ENCODE results near the gene ZMYM3.

Gene ZMYM3

DNA sequence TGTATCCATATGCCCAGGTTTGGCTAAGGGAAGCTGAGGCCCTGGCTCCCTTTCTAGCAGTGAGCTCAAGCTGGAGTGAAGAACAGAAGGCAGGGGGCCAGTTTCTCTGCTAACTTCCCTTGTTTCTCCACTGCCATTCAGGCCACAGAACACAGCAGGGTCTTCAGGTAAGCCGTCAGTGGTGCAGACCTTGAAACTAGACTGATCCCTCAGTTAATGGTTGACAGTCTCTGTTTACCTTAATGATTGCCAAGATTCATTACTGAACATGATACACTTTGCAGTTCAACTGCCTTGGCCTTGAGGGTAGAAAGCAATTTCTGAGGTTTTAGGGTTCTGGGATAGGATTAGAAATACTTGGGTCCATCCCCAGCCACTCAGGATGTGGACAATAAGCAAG, 39.8 kb downstream of the ZMYM3 start:
- DNase-seq (ENCODE audit: low spot score): no peak

DNA sequence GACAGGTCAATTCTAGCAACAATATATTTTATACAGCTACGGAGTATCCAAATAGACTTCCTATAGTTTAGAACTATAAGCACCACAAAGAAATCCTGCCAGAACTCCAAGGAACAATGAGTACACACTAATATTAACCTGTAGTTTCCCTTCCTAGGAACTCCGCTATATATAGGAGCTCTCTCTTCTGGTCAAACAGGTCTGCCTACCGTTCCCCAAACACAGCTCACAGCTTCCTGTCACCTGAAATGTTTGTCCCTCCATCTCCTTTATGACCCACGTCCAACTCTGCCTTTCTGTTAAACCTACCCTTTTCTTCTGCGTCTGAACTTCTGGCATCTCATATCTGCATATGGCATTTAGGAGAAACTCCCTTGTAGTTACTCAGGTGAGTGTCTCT, 41.4 kb downstream of the ZMYM3 start:
- no peak for DNase-seq (ENCODE audit: low spot score)

DNA sequence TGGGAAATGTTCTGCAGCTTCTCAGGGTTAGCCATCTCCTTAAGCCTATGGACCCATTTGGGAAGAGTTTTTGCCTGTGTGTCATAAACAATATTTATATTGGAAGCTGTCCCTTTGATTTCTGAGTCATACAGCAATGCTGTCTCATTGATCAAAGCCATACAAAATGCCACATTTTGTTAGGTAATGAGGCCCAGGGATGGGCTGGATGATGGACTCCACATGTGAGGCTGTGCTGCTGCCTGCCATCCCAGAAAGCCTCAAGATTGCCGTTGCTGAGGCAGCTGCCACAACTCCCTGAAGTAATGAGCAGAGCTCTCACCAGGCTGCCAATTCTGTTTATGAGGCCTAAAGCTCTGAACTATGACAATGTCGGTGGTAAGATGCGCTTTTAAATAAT, 43.1 kb downstream of the ZMYM3 start:
- DNase-seq (ENCODE audit: low spot score): no peak

DNA sequence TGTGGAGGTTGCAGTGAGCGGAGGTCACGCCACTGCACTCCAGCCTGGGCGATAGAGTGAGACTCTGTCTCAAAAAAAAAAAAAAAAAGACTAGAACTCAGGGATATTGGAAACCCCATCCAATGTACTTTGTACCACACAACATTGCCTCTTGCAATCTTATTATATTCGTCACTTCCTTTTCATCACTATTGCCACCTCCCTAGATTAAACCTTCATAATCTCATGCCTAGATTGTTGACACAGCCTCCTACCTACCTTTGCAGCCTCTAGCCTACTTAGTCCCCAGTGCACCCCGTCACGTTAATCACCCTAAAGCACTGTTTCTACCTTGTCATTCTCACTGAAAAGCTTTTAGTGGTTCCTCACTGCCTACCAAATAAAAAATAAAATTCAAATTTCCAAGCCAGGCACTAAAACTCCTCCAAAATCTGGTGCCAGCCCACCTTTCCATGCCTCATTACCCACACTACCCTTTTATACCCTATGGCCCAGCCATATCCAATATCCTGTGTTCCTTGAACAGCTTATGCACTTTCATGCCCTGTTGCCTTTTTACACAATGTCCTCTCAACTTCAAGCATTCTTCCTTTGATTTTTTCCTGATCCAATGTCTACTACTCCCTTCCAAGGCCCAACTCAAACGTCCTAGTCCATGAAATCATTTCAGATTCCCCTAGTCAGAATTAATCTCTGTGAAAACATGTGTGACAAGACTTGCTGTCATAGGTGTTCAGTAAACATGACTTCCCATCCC, 54.5 kb downstream of the ZMYM3 start:
- no peak for DNase-seq (ENCODE audit: low spot score)

DNA sequence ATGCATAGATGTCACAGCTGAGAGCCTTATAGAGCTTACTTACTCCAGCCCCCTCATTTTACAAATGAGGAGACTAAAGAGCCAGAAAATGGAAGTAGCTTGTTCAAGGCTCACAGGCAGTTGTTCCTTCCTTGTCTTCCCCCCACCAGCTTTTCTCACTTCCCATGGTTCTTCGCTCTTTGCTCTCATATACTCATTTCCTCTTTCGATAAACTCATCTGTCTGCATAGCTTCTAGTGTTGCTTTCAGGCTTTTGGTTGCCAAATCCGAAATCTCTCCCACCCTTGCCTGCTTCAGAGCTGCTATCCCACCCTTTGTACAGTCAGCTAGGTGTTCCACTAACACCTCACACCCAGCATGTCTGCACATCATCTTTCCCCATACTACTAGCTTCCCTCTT, 55.9 kb downstream of the ZMYM3 start:
- DNase-seq (ENCODE audit: low spot score): no peak

DNA sequence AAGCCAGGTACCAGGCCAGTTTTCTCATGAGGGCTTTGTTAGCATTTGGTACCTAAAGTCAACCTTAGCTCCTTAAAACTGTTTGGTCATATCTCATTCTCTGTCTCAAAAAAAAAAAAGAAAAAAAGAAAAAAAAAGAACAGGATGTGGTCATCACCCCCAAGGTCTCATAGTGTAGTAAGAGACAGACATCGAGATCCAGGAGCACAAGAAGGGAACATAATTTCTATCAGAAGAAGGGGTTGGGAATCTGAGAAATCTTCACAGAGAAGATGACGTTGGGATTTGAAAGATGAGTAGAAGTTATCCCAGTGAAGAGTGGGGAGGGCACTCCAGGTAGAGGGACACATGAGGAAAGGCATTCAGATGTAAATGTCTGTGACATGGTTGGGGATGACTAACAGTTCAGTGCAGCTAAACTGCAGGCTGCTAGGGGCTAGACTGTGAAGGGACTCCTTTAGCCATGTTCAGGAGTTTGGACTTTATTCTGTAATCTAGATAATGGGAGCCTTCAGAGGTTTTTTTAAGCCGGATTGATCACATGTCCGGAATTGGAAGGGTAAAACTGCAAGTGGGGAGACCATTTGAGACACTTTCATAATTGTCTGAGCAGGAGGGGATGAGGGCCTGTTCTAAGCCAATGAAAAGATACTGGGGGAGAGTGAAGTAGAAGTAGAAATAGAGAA, 57.8 kb downstream of the ZMYM3 start:
- no peak for DNase-seq (ENCODE audit: low spot score)

DNA sequence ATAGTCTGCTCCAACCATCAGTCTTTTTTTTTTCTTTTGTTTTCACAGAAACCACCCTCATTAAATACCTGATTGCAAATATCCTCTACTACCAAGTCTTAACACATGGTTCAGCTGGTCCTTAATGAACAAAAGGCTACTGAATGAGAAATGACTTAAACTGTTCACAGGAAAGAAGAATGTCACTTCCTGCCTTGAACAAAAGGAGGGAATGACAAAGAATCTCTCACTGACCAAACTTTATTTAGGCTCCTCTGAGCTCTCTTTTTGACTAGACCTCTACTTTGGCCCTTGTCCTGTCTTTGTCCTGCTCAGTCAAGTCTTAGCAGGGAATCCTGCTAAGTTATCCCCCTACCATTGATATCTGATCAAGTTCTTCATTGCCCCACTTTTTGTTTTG, 62.7 kb downstream of the ZMYM3 start:
- DNase-seq (ENCODE audit: low spot score): peak; percentile 3

Data from kidney capillary endothelial cell (primary cell).